GM19239 (cell line): ENCODE measurements around the gene FBXL20.
"Not testable (repeated sequence)": the region's sequence is repeated elsewhere in the genome, so short reads cannot be mapped to it uniquely, and the experiment has no call there.

Experiments used
- DNase-seq: peaks from one replicate; pipeline ENCODE4 v3.0.0; 2011; ENCODE audit warnings: low spot score; ENCODE audit not compliant: insufficient read length
- FAIRE-seq: peaks from 2 replicates; lab custom pipeline; 2011; peaks lifted over from hg19 to GRCh38; lab: Jason Lieb, UNC

Gene FBXL20

GRCh38 chr17:39270923-39271322 is 130.5 kb downstream of the FBXL20 start:
- DNase-seq: no peak
- no peak for FAIRE-seq

GRCh38 chr17:39264119-39264518 is 137.3 kb downstream of the FBXL20 start:
- no peak for DNase-seq
- FAIRE-seq: no peak

- no peak for FAIRE-seq
These were observed 140.1 kb downstream of the FBXL20 start for GRCh38 chr17:39261286-39261685.

GRCh38 chr17:39252788-39253460 is 148.5 kb downstream of the FBXL20 start:
- DNase-seq (no peak), FAIRE-seq (no peak)

More at GRCh38 chr17:39261286-39261685, 140.1 kb downstream of the FBXL20 start:
- DNase-seq: no peak

- FAIRE-seq: no peak
- DNase-seq: no peak
These were observed 149.4 kb downstream of the FBXL20 start for GRCh38 chr17:39251997-39252396.

GRCh38 chr17:39250076-39250475 is 151.3 kb downstream of the FBXL20 start:
- not testable (repeated sequence) for FAIRE-seq

GRCh38 chr17:39246274-39246673 is 155.2 kb downstream of the FBXL20 start:
- FAIRE-seq: no peak
- no peak for DNase-seq

More at GRCh38 chr17:39250076-39250475, 151.3 kb downstream of the FBXL20 start:
- not testable (repeated sequence) for DNase-seq

- DNase-seq (peak; percentile 70), FAIRE-seq (peak; percentile 90)
These were observed 156.5 kb downstream of the FBXL20 start for GRCh38 chr17:39244600-39245570.

- DNase-seq (no peak), FAIRE-seq (no peak)
These were observed 157.3 kb downstream of the FBXL20 start for GRCh38 chr17:39244016-39244599.

- no peak for DNase-seq
- no peak for FAIRE-seq
These were observed 158.3 kb downstream of the FBXL20 start for GRCh38 chr17:39243155-39243554.

GRCh38 chr17:39240631-39241030 is 160.8 kb downstream of the FBXL20 start:
- FAIRE-seq: no peak
- DNase-seq: no peak

GRCh38 chr17:39239640-39240314 is 161.6 kb downstream of the FBXL20 start:
- no peak for FAIRE-seq
- peak; percentile 65 for DNase-seq

- DNase-seq: no peak
- FAIRE-seq: no peak
These were observed 163.0 kb downstream of the FBXL20 start for GRCh38 chr17:39238311-39238972.

GRCh38 chr17:39237586-39237985 is 163.8 kb downstream of the FBXL20 start:
- DNase-seq (no peak), FAIRE-seq (no peak)

GRCh38 chr17:39236981-39237441 is 164.4 kb downstream of the FBXL20 start:
- FAIRE-seq (no peak), DNase-seq (no peak)

- no peak for DNase-seq
- no peak for FAIRE-seq
These were observed 164.9 kb downstream of the FBXL20 start for GRCh38 chr17:39236450-39236927.

GRCh38 chr17:39235555-39236449 is 165.6 kb downstream of the FBXL20 start:
- FAIRE-seq (no peak), DNase-seq (peak; percentile 64)
